CD8-positive, alpha-beta memory T cell (primary cell): Measurements from ENCODE around the gene HOXB5. TPM values are rescaled to one million over a fixed set of nuclear protein-coding genes. Genes with fewer than 3 reads are reported as not detected.

Experiments
- CTCF ChIA-PET: fragments of 350-600 bp; sonication (Branson Sonifier 250); formaldehyde crosslinking; loops from one replicate; lab custom pipeline; 2021; ENCODE audit warnings: antibody characterized with exemption; lab: Charles Lee
- POLR2A ChIA-PET: fragments of 350-600 bp; sonication (Branson Sonifier 250); formaldehyde crosslinking; loops from one replicate; lab custom pipeline; 2021; ENCODE audit warnings: antibody characterized with exemption; lab: Charles Lee
- DNase-seq, 5 donors: peaks; one replicate each; pipeline versions ENCODE4 v3.0.0 to v3.0.0-alpha.2; 2020 to 2022; ENCODE audit warnings: mixed read lengths in 1 of 5
- H3K27ac ChIP-seq: one replicate; pipeline ENCODE4 v1.7.0; 2013; ENCODE audit warnings: low read depth, mild to moderate bottlenecking, low read length, moderate library complexity
- H3K27me3 ChIP-seq: 2 replicates; pipeline ENCODE4 v1.7.0; 2013; ENCODE audit warnings: low read length, mild to moderate bottlenecking; ENCODE audit not compliant: insufficient read depth, poor library complexity, severe bottlenecking
- H3K36me3 ChIP-seq: 2 replicates; pipeline ENCODE4 v1.7.0; 2013; ENCODE audit warnings: mild to moderate bottlenecking, low read length, moderate library complexity; ENCODE audit not compliant: insufficient read depth
- H3K4me1 ChIP-seq: 2 replicates; pipeline ENCODE4 v1.7.0; 2013; ENCODE audit warnings: mild to moderate bottlenecking, low read length, moderate library complexity; ENCODE audit not compliant: insufficient read depth
- H3K4me3 ChIP-seq: 2 replicates; pipeline ENCODE4 v1.7.0; 2013; ENCODE audit warnings: mild to moderate bottlenecking, low read length
- H3K9me3 ChIP-seq: 2 replicates; pipeline ENCODE4 v1.7.0; 2013; ENCODE audit warnings: mild to moderate bottlenecking, low read length
- H3K27ac Mint-ChIP-seq, 8 donors: one replicate each; pipeline ENCODE4 v1.8.0; 2020 to 2021; ENCODE audit warnings: mixed read lengths in 8 of 8, mild to moderate bottlenecking in 6 of 8, inconsistent platforms in 3 of 8, moderate library complexity in 3 of 8
- H3K27me3 Mint-ChIP-seq, 2 donors: one replicate each; pipeline ENCODE4 v1.8.0; 2020 to 2021; ENCODE audit warnings: mixed read lengths in 2 of 2, mild to moderate bottlenecking in 1 of 2, moderate library complexity in 1 of 2
- H3K36me3 Mint-ChIP-seq, 3 donors: one replicate each; pipeline ENCODE4 v1.8.0; 2020 to 2021; ENCODE audit warnings: mixed read lengths in 3 of 3, inconsistent platforms in 1 of 3, mild to moderate bottlenecking in 1 of 3
- H3K4me1 Mint-ChIP-seq, 3 donors: one replicate each; pipeline ENCODE4 v1.8.0; 2020 to 2021; ENCODE audit warnings: mixed read lengths in 3 of 3, inconsistent platforms in 1 of 3, mild to moderate bottlenecking in 1 of 3
- H3K4me3 Mint-ChIP-seq, 7 donors: one replicate each; pipeline ENCODE4 v1.8.0; 2020 to 2021; ENCODE audit warnings: mixed read lengths in 7 of 7, mild to moderate bottlenecking in 6 of 7, moderate library complexity in 4 of 7, inconsistent platforms in 2 of 7
- H3K9me3 Mint-ChIP-seq, 5 donors: one replicate each; pipeline ENCODE4 v1.8.0; 2020 to 2022; ENCODE audit warnings: mixed read lengths in 5 of 5, mild to moderate bottlenecking in 3 of 5, moderate library complexity in 2 of 5, inconsistent platforms in 1 of 5
- polyA plus RNA-seq: library from polyadenylated mRNA; unstranded; fragments of 300-500 nt; fragmentation: Illumina TruSeq; gene quantifications from one replicate; pipeline ENCODE4 v1.2.3, GENCODE V29; 2021
- total RNA-seq, 2 experiments: library from RNA; stranded (reverse); gene quantifications; one replicate each; pipeline ENCODE4 v1.2.3, GENCODE V29; 2021

HOXB5 gene
- total and polyA plus RNA-seq, 3 experiments from 2014 or later: not detected

GRCh38 chr17:48627118-48627597, 33.6 kb upstream of the HOXB5 start:
- peaks cover 21% of the 10 kb centered on the region for H3K4me1 ChIP-seq
- Mint-ChIP-seq H3K27me3 (peaks cover 59 to 91% of the 10 kb centered on the region in 2 donors), H3K4me3 (peak overlapping the region; percentile 76 to 93 (median 87)), H3K9me3 (peaks cover 0 to 5% (median 0%) of the 10 kb centered on the region in 5 donors), H3K4me1 (peaks cover 6 to 21% (median 12%) of the 10 kb centered on the region in 3 donors), H3K36me3 (no peaks in the 10 kb centered on the region), H3K27ac (peak overlapping the region in 4 of 8 donors; percentile 7 to 77 (median 52))
- CTCF ChIA-PET: interaction anchor here (1.1 to 1.6 kb wide), 4 partner anchors 8 to 678 kb away, joined by 3 to 5 read pairs (median 4); no protein-coding TSS in a partner anchor
- peaks cover 80% of the 10 kb centered on the region for H3K27me3 ChIP-seq
- peak overlapping the region; percentile 77 for H3K27ac ChIP-seq
- POLR2A ChIA-PET: interaction anchor here (0.5 kb wide), 1 partner anchor 984 kb away, joined by 3 read pairs; no protein-coding TSS in a partner anchor
- no peaks in the 10 kb centered on the region for H3K9me3 ChIP-seq
- H3K36me3 ChIP-seq: no peaks in the 10 kb centered on the region
- no peak for DNase-seq
- H3K4me3 ChIP-seq: peak overlapping the region; percentile 20

- ChIA-PET CTCF (interaction anchor here (0.7 to 5.8 kb wide), 8 partner anchors 8 to 677 kb away, joined by 3 to 25 read pairs (median 4); partner anchors contain the start of gene HOXB5), POLR2A (interaction anchor here (0.6 kb wide), 1 partner anchor 153 kb away, joined by 4 read pairs; no protein-coding TSS in a partner anchor)
- Histone ChIP-seq H3K4me1 (peaks cover 21% of the 10 kb centered on the region), H3K27me3 (peaks cover 80% of the 10 kb centered on the region), H3K4me3 (peak within 1 kb of the TSS; percentile 41), H3K27ac (peak within 1 kb of the TSS; percentile 79), H3K36me3 (no peaks in the 10 kb centered on the region), H3K9me3 (no peaks in the 10 kb centered on the region)
- Mint-ChIP-seq H3K4me3 (peak within 1 kb of the TSS; percentile 76 to 93 (median 87)), H3K9me3 (peaks cover 0 to 5% (median 0%) of the 10 kb centered on the region in 5 donors), H3K4me1 (peaks cover 6 to 21% (median 12%) of the 10 kb centered on the region in 3 donors), H3K27me3 (peaks cover 58 to 91% of the 10 kb centered on the region in 2 donors), H3K27ac (peak within 1 kb of the TSS; percentile 47 to 93 (median 72)), H3K36me3 (no peaks in the 10 kb centered on the region)
- DNase-seq: peak in 4 of 5 donors; percentile 40 to 66 (median 50)
These were observed 32.9 kb upstream of the HOXB5 start, which contains the start of gene HOXB9 for GRCh38 chr17:48626245-48627117. Gene HOXB9 (minus strand): TSS chr17:48626358. CDS start chr17:48626269, 89 bp downstream.

- DNase-seq: peak in 2 of 5 donors; percentile 36 to 37
- POLR2A ChIA-PET: interaction anchor here (0.6 kb wide), 1 partner anchor 154 kb away, joined by 4 read pairs; no protein-coding TSS in a partner anchor
- no peaks in the 10 kb centered on the region for H3K36me3 Mint-ChIP-seq
- Histone ChIP-seq H3K4me1 (peaks cover 21% of the 10 kb centered on the region), H3K4me3 (peak overlapping the region; percentile 41), H3K27me3 (peaks cover 81% of the 10 kb centered on the region), H3K27ac (peak overlapping the region; percentile 79), H3K36me3 (no peaks in the 10 kb centered on the region), H3K9me3 (no peaks in the 10 kb centered on the region)
- H3K27me3 Mint-ChIP-seq: peaks cover 59 to 91% of the 10 kb centered on the region in 2 donors
- peak overlapping the region; percentile 76 to 91 (median 84) for H3K4me3 Mint-ChIP-seq
- peaks cover 6 to 21% (median 12%) of the 10 kb centered on the region in 3 donors for H3K4me1 Mint-ChIP-seq
- H3K27ac Mint-ChIP-seq: peak overlapping the region in 3 of 8 donors; percentile 8 to 77 (median 12)
- H3K9me3 Mint-ChIP-seq: peaks cover 0 to 5% (median 0%) of the 10 kb centered on the region in 5 donors
- CTCF ChIA-PET: interaction anchor here (0.7 to 5.8 kb wide), 7 partner anchors 8 to 590 kb away, joined by 3 to 25 read pairs (median 4); partner anchors contain the start of gene HOXB5
These were observed 32.1 kb upstream of the HOXB5 start for GRCh38 chr17:48625495-48626244.

DNA sequence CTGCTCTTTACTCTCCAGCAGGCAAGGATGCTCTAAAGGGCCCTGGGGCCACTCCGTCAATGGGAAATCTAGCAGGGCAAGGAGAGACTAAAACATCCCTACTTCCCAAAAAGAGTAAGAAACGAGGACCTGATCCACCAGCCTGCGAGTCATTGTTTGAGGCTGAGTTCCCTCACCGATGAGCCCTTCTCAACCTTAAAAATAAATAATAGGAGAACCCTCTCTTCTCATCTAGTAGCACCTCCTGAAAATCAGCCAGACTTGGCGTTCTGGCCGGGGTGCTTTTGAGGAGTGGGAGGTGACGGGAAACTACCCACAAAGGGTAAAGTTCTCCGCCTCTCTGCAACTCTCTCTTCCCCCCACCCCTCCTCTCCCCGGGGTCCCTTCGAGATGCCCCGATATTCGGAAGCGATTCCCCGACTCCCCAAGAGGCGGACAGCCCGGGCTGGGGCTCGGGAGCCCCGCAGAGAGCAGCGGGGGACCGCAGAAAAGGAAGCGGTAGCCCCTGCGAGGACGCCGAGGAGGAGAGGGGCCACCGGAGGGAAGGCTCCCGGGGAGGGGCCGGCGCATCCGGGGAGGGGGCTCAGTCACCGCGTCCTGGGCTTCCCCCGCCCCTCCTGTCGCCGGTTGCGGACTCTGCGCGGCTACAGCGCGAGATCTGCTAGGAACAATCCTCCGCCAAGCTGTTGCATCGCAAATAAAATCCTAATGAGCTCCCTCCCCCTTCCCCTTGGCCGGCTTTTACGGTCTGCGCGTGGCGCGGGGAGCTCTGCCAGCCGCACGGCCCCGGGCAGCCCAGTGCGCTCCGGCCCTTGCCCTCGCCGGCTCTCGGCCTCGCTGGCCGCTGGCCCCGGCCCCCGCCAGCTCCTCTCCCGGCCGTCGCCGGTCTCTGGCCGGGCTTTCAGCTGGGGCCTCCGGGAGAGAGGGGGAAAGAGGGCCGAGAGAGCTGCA, 31.2 kb upstream of the HOXB5 start:
- H3K36me3 Mint-ChIP-seq: no peaks in the 10 kb centered on the region
- Histone ChIP-seq H3K9me3 (no peaks in the 10 kb centered on the region), H3K27ac (peak overlapping the region; percentile 79), H3K4me1 (peaks cover 21% of the 10 kb centered on the region), H3K27me3 (peaks cover 83% of the 10 kb centered on the region), H3K4me3 (peak overlapping the region; percentile 41), H3K36me3 (no peaks in the 10 kb centered on the region)
- H3K9me3 Mint-ChIP-seq: peaks cover 0 to 5% (median 0%) of the 10 kb centered on the region in 5 donors
- POLR2A ChIA-PET: interaction anchor here (0.6 kb wide), 2 partner anchors 15 to 577 kb away, joined by 3 read pairs; partner anchors contain the start of gene NFE2L1
- H3K4me1 Mint-ChIP-seq: peaks cover 6 to 21% (median 12%) of the 10 kb centered on the region in 3 donors
- peak overlapping the region in 1 of 8 donors; percentile 47 for H3K27ac Mint-ChIP-seq
- CTCF ChIA-PET: interaction anchor here (1.0 to 5.8 kb wide), 6 partner anchors 7 to 589 kb away, joined by 3 to 25 read pairs (median 4); partner anchors contain the start of gene HOXB5
- peak in 1 of 5 donors; percentile 41 for DNase-seq
- H3K4me3 Mint-ChIP-seq: peak overlapping the region in 6 of 7 donors; percentile 57 to 91 (median 82)
- H3K27me3 Mint-ChIP-seq: peaks cover 60 to 89% of the 10 kb centered on the region in 2 donors

DNA sequence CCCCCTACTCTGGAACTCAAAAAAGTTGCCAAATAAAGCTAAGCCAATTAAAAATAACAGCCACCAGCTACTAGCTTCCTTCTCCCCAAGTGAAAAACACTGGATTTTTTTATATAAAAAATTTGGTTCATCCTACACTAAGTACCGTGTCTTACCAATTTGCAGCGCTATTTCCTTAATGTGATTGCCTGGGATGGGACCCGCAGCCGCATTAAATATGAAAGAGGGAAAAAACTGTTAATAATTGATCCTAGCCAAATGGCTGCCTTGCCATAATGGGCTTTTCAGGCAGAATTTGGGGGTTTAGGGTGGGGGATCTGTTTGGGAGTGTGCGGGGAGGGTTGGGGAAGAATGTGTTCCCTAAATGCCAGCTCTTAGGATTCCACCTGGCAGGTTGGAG, 30.5 kb upstream of the HOXB5 start:
- peaks cover 65 to 89% of the 10 kb centered on the region in 2 donors for H3K27me3 Mint-ChIP-seq
- no peak for DNase-seq
- H3K4me1 ChIP-seq: peaks cover 21% of the 10 kb centered on the region
- H3K36me3 Mint-ChIP-seq: no peaks in the 10 kb centered on the region
- peaks cover 0 to 5% (median 0%) of the 10 kb centered on the region in 5 donors for H3K9me3 Mint-ChIP-seq
- H3K4me3 ChIP-seq: no peak overlapping the region
- H3K4me1 Mint-ChIP-seq: peaks cover 9 to 26% (median 14%) of the 10 kb centered on the region in 3 donors
- H3K27ac ChIP-seq: peak overlapping the region; percentile 79
- peaks cover 82% of the 10 kb centered on the region for H3K27me3 ChIP-seq
- ChIA-PET POLR2A (interaction anchor here (0.5 to 0.6 kb wide), 2 partner anchors 12 to 230 kb away, joined by 3 to 4 read pairs; no protein-coding TSS in a partner anchor), CTCF (interaction anchor here (1.3 to 5.8 kb wide), 4 partner anchors 11 to 588 kb away, joined by 3 to 25 read pairs (median 10); no protein-coding TSS in a partner anchor)
- no peaks in the 10 kb centered on the region for H3K36me3 ChIP-seq
- H3K27ac Mint-ChIP-seq: peak overlapping the region in 1 of 8 donors; percentile 47
- H3K4me3 Mint-ChIP-seq: peak overlapping the region in 3 of 7 donors; percentile 18 to 55 (median 46)
- no peaks in the 10 kb centered on the region for H3K9me3 ChIP-seq

DNA sequence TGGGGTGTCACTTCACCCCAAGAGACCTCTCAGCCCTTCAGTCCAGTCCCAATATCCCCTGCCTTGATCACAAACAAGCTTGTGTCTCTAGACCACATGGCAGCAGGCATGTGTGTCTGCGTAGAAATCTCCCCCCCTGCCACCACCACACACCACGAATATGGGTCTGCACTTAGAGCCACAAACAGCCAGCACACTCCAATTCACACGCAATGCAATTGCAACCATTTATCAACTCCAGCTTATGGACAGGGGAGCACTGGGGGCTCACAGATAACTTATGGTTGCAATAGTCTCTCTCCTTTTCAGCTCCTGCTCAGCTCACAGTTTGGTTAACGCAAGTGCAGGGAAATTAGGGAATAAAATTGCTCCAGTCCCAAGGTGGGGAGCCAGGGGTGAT, 30.0 kb upstream of the HOXB5 start:
- Mint-ChIP-seq H3K4me1 (peaks cover 14 to 30% (median 19%) of the 10 kb centered on the region in 3 donors), H3K4me3 (peak overlapping the region in 2 of 7 donors; percentile 18 to 48), H3K9me3 (peaks cover 0 to 5% (median 0%) of the 10 kb centered on the region in 5 donors), H3K27ac (no peak overlapping the region), H3K27me3 (peaks cover 67 to 89% of the 10 kb centered on the region in 2 donors), H3K36me3 (no peaks in the 10 kb centered on the region)
- H3K9me3 ChIP-seq: no peaks in the 10 kb centered on the region
- H3K4me3 ChIP-seq: no peak overlapping the region
- CTCF ChIA-PET: interaction anchor here (1.3 to 5.8 kb wide), 4 partner anchors 9 to 27 kb away, joined by 3 to 25 read pairs (median 10); no protein-coding TSS in a partner anchor
- no peaks in the 10 kb centered on the region for H3K36me3 ChIP-seq
- peaks cover 27% of the 10 kb centered on the region for H3K4me1 ChIP-seq
- H3K27me3 ChIP-seq: peaks cover 82% of the 10 kb centered on the region
- DNase-seq: no peak
- POLR2A ChIA-PET: interaction anchor here (0.6 kb wide), 1 partner anchor 230 kb away, joined by 4 read pairs; no protein-coding TSS in a partner anchor
- H3K27ac ChIP-seq: peak overlapping the region; percentile 79
